Measurements from ENCODE around the gene KCNK4.

Gene KCNK4

GRCh38 chr11:64331569-64332371 is 40.7 kb downstream of the KCNK4 start:
- peak; percentile 19 for DNase-seq

GRCh38 chr11:64333556-64333955 is 42.5 kb downstream of the KCNK4 start:
- no peak for DNase-seq

GRCh38 chr11:64334764-64335735 is 43.9 kb downstream of the KCNK4 start:
- DNase-seq, result peak; percentile 82

- no peak for DNase-seq
Measured at GRCh38 chr11:64337538-64338249, 46.6 kb downstream of the KCNK4 start.

- no peak for DNase-seq
Measured at GRCh38 chr11:64338716-64339115, 47.6 kb downstream of the KCNK4 start.

- no peak for DNase-seq
Measured at GRCh38 chr11:64339286-64339685, 48.2 kb downstream of the KCNK4 start.

- no peak for DNase-seq
Measured at GRCh38 chr11:64339754-64340408, 48.8 kb downstream of the KCNK4 start, which contains the start of gene CCDC88B. TSS of gene CCDC88B (plus strand) at chr11:64340204. CDS start at chr11:64340267, 63 bp downstream.

GRCh38 chr11:64340671-64341335 is 49.7 kb downstream of the KCNK4 start:
- peak; percentile 58 for DNase-seq

GRCh38 chr11:64341429-64341828 is 50.3 kb downstream of the KCNK4 start:
- no peak for DNase-seq

- DNase-seq, result peak; percentile 92
Measured at GRCh38 chr11:64341851-64342791, 51.0 kb downstream of the KCNK4 start.

GRCh38 chr11:64342869-64343745 is 52.0 kb downstream of the KCNK4 start:
- no peak for DNase-seq

GRCh38 chr11:64343767-64344559 is 52.9 kb downstream of the KCNK4 start:
- peak; percentile 32 for DNase-seq

- DNase-seq, result no peak
Measured at GRCh38 chr11:64344787-64345186, 53.7 kb downstream of the KCNK4 start.

GRCh38 chr11:64347193-64347867 is 56.2 kb downstream of the KCNK4 start:
- no peak for DNase-seq

GRCh38 chr11:64348383-64349024 is 57.4 kb downstream of the KCNK4 start:
- DNase-seq, result peak; percentile 56

- no peak for DNase-seq
Measured at GRCh38 chr11:64349025-64349387, 57.9 kb downstream of the KCNK4 start.

GRCh38 chr11:64349404-64349803 is 58.3 kb downstream of the KCNK4 start:
- no peak for DNase-seq

Measured in eye (tissue), 1 donor.